Ammon's horn (tissue), 1 donor: Measurements from ENCODE around the gene PLBD2.

Source experiments
- DNase-seq: peaks from one replicate; pipeline ENCODE4 v3.0.0-alpha.2; 2016; ENCODE audit warnings: low spot score

The PLBD2 gene, protein sequence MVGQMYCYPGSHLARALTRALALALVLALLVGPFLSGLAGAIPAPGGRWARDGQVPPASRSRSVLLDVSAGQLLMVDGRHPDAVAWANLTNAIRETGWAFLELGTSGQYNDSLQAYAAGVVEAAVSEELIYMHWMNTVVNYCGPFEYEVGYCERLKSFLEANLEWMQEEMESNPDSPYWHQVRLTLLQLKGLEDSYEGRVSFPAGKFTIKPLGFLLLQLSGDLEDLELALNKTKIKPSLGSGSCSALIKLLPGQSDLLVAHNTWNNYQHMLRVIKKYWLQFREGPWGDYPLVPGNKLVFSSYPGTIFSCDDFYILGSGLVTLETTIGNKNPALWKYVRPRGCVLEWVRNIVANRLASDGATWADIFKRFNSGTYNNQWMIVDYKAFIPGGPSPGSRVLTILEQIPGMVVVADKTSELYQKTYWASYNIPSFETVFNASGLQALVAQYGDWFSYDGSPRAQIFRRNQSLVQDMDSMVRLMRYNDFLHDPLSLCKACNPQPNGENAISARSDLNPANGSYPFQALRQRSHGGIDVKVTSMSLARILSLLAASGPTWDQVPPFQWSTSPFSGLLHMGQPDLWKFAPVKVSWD

DNA sequence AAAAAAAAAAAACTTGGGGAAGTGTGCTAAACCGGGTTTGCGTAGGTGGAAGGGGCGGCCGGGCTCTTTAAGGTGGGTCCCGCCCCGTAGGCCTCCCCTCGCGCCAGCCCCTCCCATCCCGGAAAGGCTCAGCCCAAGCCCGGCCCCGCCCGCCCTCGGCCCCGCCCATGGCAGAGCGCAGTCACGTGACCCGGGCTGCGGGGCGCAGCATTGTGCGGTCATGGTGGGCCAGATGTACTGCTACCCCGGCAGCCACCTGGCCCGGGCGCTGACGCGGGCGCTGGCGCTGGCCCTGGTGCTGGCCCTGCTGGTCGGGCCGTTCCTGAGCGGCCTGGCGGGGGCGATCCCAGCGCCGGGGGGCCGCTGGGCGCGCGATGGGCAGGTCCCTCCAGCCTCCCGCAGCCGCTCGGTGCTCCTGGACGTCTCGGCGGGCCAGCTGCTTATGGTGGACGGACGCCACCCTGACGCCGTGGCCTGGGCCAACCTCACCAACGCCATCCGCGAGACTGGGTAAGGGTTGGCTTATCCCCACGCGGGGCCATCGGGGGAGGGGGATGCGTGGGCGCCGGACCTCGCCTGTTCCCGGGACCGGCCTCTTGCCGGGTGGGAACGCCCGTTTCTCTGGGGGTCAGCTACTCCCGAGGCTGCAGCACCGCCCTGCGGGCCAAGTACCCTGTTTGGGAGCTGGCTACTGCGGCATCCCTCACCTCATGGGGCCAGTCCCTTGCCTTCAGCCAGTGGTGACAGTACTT lies at the start of gene PLBD2:
Gene PLBD2, plus strand, starts transcription at position 207 of the 752 bp plus-strand sequence. Its CDS starts 14 bp downstream, at position 221.
- peak; percentile 96 for DNase-seq

GRCh38 chr12:113310489-113310888 lies 47.9 kb upstream of the PLBD2 start:
- no peak for DNase-seq

GRCh38 chr12:113314121-113314529 lies 44.3 kb upstream of the PLBD2 start:
- DNase-seq = peak; percentile 23

GRCh38 chr12:113315358-113315757 lies 43.0 kb upstream of the PLBD2 start:
- no peak for DNase-seq

GRCh38 chr12:113316155-113316554 lies 42.2 kb upstream of the PLBD2 start:
- DNase-seq = no peak

GRCh38 chr12:113317122-113317521 lies 41.3 kb upstream of the PLBD2 start:
- no peak for DNase-seq

GRCh38 chr12:113318046-113318656 lies 40.2 kb upstream of the PLBD2 start:
- no peak for DNase-seq

GRCh38 chr12:113318900-113319628 lies 39.3 kb upstream of the PLBD2 start:
- DNase-seq = no peak

GRCh38 chr12:113320401-113320800 lies 38.0 kb upstream of the PLBD2 start:
- no peak for DNase-seq

GRCh38 chr12:113322343-113322742 lies 36.0 kb upstream of the PLBD2 start:
- no peak for DNase-seq

DNA sequence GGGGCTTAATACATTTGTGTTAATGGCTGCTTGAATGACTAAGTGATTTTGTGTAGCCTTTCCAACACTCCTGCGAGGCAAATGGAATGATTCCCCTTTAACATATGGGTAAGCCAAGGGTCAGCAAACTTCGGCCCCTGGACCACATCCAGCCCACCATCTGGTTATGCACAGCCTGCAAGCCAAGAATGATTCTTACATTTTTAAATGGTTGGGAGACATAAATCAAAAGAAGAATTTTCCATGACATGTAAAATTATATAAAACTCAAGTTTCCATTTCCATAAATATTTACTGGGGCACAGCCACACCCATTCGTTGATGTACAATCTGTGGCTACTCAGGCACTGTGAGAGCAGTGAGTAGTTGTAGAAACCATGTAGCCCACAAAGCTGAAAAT lies 32.5 kb upstream of the PLBD2 start:
- no peak for DNase-seq

- DNase-seq = no peak
Observed at GRCh38 chr12:113326775-113327395, 31.5 kb upstream of the PLBD2 start.

DNA sequence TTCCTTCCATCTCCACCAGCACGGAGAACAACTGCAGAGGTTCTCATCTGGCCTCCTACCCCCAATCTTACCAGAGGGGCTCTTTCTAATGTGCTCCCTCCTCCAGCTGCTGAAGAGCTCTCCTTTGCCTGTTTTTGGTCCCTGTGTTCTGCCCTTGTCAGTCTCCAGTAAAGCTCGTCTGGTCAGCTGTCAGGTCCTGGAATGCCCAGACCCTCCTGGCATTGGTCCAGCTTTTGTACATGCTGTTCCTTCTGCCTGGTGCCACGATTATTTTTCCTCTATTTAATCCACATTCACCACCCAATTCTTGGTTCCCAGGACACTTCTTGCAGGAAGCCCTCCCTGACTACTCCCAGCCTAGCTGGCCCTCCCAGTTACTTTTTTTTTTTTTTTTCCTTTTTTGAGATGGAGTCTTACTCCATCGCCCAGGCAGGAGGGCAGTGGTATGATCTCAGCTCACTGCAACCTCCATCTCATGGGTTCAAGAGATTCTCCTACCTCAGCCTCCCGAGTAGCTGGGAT lies 30.0 kb upstream of the PLBD2 start:
- DNase-seq = no peak

- DNase-seq = no peak
Observed at GRCh38 chr12:113329022-113329790, 29.2 kb upstream of the PLBD2 start.

GRCh38 chr12:113329791-113330417 lies 28.5 kb upstream of the PLBD2 start:
- DNase-seq = no peak

DNA sequence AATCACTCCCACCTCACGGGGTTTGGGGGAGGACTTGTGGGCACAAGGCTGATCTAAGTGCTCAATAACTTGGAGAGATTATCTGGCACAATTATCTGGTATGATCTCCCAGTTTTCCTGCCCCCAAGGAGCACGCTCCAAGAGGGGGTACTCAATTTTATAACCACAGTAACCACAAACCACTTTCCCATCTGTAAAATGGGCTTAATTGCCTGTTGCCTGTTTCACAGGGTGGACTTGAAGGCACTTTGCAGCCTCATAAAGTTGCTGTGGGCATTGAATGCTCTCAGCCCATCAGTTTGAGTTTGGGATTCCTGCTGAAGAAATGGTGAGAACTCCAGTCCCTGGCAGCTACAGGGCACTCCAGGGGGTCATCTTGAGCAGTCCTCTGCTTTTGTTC lies 27.9 kb upstream of the PLBD2 start:
- no peak for DNase-seq

- DNase-seq = peak; percentile 20
Observed at GRCh38 chr12:113332688-113333417, 25.5 kb upstream of the PLBD2 start.

DNA sequence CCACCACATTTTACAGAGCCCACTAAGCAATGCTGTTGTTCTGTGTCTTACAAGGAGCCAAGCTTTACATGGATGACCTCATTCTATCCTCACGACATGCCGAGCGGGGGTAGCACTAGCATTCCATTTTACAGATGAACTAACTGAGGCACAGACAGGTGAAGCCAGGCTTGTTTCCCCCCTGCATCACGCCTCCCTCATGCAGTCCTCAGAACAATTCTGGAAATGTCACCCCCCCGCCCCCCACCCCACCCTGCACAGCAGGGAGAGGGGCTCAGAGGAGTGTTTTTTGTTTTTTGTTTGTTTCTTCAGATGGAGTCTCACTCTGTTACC lies 25.0 kb upstream of the PLBD2 start:
- no peak for DNase-seq
